ENCODE results near the gene TLR7.

DNA sequence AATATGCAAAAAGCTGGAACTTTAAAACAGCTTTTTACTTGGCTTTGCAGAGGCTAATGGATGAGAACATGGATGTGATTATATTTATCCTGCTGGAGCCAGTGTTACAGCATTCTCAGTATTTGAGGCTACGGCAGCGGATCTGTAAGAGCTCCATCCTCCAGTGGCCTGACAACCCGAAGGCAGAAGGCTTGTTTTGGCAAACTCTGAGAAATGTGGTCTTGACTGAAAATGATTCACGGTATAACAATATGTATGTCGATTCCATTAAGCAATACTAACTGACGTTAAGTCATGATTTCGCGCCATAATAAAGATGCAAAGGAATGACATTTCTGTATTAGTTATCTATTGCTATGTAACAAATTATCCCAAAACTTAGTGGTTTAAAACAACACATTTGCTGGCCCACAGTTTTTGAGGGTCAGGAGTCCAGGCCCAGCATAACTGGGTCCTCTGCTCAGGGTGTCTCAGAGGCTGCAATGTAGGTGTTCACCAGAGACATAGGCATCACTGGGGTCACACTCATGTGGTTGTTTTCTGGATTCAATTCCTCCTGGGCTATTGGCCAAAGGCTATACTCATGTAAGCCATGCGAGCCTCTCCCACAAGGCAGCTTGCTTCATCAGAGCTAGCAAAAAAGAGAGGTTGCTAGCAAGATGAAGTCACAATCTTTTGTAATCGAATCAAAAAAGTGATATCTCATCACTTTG is 55.2 kb downstream of the TLR7 start:
- TF ChIP-seq, protein P1, sequence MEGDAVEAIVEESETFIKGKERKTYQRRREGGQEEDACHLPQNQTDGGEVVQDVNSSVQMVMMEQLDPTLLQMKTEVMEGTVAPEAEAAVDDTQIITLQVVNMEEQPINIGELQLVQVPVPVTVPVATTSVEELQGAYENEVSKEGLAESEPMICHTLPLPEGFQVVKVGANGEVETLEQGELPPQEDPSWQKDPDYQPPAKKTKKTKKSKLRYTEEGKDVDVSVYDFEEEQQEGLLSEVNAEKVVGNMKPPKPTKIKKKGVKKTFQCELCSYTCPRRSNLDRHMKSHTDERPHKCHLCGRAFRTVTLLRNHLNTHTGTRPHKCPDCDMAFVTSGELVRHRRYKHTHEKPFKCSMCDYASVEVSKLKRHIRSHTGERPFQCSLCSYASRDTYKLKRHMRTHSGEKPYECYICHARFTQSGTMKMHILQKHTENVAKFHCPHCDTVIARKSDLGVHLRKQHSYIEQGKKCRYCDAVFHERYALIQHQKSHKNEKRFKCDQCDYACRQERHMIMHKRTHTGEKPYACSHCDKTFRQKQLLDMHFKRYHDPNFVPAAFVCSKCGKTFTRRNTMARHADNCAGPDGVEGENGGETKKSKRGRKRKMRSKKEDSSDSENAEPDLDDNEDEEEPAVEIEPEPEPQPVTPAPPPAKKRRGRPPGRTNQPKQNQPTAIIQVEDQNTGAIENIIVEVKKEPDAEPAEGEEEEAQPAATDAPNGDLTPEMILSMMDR (conservative IDR thresholded peaks at IDR 0.05; ENCODE audit: low read depth, low read length): no peak
- TF ChIP-seq POLR2A (IDR thresholded peaks at IDR 0.05; ENCODE audit: low read depth, low read length) (no peak), MAZ (IDR thresholded peaks at IDR 0.05; ENCODE audit: borderline replicate concordance, low read depth, low read length) (no peak), FOS (IDR thresholded peaks at IDR 0.05; ENCODE audit: low read depth, low read length) (no peak), CEBPB (IDR thresholded peaks at IDR 0.05; ENCODE audit: low read depth, low read length) (no peak), CHD1 (IDR thresholded peaks at IDR 0.05; ENCODE audit: low read depth, low read length) (no peak), RAD21 (IDR thresholded peaks at IDR 0.05; ENCODE audit: low read length) (no peak), NFE2L2 (IDR thresholded peaks at IDR 0.05; ENCODE audit: low read depth, low read length) (no peak), RCOR1 (IDR thresholded peaks at IDR 0.05; ENCODE audit: insufficient replicate concordance, low read length) (no peak), BHLHE40 (IDR thresholded peaks at IDR 0.05; ENCODE audit: low read depth, low read length) (no peak), SMC3 (IDR thresholded peaks at IDR 0.05; ENCODE audit: low read depth, low read length) (no peak), MAFK (IDR thresholded peaks at IDR 0.05; ENCODE audit: low read depth, low read length) (no peak)
- TF ChIP-seq, protein P2, sequence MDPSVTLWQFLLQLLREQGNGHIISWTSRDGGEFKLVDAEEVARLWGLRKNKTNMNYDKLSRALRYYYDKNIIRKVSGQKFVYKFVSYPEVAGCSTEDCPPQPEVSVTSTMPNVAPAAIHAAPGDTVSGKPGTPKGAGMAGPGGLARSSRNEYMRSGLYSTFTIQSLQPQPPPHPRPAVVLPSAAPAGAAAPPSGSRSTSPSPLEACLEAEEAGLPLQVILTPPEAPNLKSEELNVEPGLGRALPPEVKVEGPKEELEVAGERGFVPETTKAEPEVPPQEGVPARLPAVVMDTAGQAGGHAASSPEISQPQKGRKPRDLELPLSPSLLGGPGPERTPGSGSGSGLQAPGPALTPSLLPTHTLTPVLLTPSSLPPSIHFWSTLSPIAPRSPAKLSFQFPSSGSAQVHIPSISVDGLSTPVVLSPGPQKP (IDR thresholded peaks at IDR 0.05; ENCODE audit: borderline replicate concordance, low read depth, low read length): no peak
- TF ChIP-seq, protein P3, sequence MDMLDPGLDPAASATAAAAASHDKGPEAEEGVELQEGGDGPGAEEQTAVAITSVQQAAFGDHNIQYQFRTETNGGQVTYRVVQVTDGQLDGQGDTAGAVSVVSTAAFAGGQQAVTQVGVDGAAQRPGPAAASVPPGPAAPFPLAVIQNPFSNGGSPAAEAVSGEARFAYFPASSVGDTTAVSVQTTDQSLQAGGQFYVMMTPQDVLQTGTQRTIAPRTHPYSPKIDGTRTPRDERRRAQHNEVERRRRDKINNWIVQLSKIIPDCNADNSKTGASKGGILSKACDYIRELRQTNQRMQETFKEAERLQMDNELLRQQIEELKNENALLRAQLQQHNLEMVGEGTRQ (IDR thresholded peaks at IDR 0.05; ENCODE audit: low read depth, low read length): no peak
